ENCODE results near the gene GPRC6A.
A peak's percentile ranks its signal among the peaks of the same experiment; 100 is the strongest.
"Not testable (repeated sequence)": the region's sequence is repeated elsewhere in the genome, so short reads cannot be mapped to it uniquely, and the experiment has no call there.

Gene GPRC6A, protein sequence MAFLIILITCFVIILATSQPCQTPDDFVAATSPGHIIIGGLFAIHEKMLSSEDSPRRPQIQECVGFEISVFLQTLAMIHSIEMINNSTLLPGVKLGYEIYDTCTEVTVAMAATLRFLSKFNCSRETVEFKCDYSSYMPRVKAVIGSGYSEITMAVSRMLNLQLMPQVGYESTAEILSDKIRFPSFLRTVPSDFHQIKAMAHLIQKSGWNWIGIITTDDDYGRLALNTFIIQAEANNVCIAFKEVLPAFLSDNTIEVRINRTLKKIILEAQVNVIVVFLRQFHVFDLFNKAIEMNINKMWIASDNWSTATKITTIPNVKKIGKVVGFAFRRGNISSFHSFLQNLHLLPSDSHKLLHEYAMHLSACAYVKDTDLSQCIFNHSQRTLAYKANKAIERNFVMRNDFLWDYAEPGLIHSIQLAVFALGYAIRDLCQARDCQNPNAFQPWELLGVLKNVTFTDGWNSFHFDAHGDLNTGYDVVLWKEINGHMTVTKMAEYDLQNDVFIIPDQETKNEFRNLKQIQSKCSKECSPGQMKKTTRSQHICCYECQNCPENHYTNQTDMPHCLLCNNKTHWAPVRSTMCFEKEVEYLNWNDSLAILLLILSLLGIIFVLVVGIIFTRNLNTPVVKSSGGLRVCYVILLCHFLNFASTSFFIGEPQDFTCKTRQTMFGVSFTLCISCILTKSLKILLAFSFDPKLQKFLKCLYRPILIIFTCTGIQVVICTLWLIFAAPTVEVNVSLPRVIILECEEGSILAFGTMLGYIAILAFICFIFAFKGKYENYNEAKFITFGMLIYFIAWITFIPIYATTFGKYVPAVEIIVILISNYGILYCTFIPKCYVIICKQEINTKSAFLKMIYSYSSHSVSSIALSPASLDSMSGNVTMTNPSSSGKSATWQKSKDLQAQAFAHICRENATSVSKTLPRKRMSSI

DNA sequence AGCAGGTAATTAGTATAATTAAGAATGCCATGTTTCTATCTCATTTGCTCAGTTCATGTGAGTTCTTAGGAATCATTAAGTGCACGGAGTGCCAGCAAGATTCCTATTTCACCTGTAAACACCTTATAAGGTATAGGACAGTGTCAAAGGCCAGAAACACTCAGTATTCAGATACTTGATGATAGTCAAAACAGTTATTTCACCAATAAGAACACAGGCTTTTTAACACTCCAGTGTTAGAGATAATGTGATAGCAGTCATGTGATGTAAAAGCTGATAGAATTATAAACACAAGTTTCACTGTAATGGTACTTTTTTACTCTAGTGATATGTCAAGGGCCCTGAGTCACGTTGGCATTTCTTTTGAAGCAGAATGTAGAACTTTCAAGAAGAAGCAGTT is at the start of gene GPRC6A:
TSS of gene GPRC6A (minus strand) at position 101 of the 400 bp plus-strand sequence. CDS start at position 31, 70 bp downstream.
- no peak for DNase-seq (ENCODE audit: low spot score)

DNA sequence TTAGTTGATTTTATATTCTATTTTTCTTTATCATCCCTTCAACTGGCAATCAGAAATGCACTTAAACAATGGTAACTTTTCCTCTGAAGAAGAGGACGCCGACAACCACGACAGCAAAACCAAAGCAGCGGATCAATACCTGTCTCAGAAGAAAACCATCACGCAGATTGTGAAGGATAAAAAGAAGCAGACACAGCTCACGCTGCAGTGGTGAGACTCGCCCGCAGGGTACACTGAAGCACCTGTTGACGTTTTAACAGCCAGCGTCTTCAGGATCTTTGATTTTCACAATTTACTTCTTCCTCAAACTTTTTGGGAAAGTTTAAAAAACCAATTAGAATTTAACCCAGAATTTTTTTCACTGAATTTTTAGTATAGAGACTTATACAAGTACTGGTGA is 48.9 kb upstream of the GPRC6A start:
- DNase-seq (ENCODE audit: low spot score): no peak

DNA sequence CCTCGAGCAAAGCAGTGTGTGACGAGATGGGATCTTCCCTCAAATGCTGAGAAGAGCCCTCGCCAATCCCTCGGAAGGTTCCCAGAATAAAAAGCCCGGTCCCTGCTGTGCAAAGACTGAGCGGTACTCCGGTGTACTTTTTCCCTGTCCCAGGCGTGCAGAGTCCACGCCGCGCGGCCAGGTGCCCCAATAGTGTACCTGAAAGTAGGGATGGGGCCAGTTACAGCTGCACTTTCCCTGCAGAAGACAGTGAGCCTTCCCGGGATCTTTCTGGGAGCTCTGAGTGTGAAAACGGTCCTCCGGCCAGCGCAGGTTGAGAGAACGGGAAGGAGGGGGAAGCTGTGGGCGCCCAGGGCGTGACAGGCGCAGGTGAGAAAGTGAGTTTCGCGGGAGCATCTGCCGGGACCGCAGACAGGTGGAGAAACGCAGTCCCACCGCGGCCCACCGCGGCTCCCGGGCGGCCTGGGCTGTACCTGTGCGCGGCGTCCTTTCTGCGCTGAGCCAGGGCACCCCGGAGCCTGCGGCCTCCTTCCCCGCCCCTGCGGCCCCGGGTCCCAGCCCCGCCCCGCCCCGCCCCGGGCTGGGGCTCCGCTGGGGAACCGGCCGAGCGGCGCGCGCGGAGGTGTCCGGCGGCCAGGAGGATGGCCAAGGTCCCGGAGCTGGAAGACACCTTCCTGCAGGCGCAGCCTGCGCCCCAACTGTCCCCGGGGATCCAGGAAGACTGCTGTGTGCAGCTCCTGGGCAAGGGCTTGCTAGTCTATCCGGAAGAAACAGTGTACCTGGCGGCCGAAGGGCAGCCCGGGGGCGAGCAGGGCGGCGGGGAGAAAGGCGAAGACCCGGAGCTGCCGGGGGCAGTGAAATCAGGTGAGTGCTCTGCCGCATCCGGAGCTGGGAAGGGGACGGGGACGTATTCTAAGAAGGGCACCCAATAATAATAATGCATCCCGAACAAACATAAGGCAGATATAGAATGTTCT is 48.0 kb upstream of the GPRC6A start, which contains the start of gene RFX6:
TSS of gene RFX6 (plus strand) at position 608 of the 977 bp plus-strand sequence. CDS start at position 642, 34 bp downstream.
- DNase-seq (ENCODE audit: low spot score): no peak

DNA sequence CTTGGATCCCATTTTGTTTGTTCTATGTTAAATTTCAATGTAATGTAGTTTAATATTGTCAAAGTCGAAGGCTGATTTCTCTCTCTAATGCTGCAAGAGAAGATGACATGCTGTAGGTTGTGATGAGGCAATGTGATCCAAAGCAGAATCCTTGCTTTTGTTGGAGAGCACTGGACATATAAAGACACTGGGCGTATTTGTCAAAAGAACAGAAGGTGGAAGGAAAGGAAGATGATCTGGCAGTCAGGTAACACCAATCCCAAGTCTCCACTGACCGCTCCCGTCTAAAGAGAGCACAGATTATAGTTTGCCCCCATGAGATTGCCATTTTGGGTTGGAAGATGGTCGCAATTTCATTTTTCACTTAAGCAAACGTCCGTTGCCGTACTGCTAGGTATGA is 47.2 kb upstream of the GPRC6A start:
- DNase-seq (ENCODE audit: low spot score): no peak

DNA sequence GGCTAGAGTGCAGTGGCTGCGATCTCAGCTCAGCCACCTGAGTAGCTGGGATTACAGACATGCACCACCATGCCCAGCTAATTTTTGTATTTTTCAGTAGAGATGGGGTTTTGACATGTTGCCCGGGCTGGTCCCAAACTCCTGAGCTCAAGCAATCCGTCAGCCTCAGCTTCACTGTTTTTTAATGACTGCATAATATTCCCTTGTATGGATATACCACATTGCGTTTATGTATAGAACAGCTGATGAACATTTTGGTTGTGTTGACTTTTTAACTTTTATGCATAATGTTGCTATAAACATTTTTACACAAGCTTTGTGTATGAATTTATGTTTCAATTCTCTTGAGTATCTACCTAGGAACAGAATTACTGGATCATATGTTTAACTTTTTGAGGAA is 43.9 kb upstream of the GPRC6A start:
- DNase-seq (ENCODE audit: low spot score): no peak

DNA sequence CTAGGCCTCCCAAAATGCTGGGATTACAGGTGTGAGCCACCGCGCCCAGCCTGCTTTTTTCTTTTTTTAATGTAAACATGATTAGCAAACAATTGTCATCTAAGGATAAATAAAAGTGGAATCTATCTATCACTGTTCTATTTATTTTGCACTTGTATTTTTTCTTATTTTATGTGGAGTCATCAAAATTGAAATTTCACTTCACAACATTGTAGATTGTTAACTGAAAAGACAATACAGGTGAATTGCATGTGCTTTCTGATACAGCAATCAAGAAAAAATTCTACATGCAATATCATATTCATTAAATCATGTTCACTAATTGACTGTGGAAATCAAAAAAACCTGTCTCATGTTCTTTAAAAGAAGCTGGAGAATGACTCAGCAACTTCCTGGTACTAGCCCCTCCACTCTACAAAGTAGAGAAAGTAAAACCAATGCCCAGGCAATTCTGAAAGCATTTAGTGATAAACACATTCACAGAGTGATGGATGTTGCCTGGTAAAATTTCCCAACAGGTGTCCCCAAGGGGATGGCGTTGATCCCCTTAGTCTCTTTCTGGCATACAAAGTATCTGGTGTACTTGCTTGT is 37.5 kb upstream of the GPRC6A start:
- DNase-seq (ENCODE audit: low spot score): no peak

DNA sequence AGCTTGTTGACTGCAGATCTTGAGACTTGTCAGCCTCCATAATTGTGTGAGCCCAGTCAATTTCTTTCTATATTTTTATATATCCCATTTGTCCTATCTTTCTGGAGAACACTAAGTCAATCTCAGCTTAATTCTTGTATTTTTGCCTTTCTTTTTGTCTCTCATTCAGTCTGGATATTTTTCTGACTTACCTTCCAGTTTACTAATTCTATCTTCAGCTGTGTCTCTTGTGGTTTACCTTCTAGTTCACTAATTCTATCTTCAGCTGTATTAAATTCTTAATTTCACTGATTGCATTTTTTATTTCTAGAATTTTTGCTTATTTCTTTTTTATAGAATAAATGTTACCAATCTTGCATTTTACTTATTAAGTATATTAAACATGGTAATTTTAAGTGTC is 30.4 kb upstream of the GPRC6A start:
- no peak for DNase-seq (ENCODE audit: low spot score)

DNA sequence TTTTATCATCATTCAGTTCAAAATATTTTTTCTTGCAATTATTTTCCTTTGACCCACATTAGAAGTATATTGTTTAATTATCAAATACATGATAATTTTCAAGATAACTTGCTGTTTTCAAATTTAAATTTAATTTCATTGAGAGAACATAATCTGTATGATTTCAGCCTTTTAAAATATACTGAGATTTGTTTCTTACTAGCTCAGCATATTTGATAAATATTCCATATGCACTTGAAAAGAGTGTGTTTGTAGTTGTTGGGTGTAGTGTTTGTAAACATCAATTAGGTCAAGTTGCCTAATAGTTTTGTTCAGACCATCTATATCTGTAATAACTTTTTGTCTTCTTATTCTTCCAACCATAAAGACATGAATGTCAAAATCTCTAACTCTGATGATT is 29.2 kb upstream of the GPRC6A start:
- no peak for DNase-seq (ENCODE audit: low spot score)

DNA sequence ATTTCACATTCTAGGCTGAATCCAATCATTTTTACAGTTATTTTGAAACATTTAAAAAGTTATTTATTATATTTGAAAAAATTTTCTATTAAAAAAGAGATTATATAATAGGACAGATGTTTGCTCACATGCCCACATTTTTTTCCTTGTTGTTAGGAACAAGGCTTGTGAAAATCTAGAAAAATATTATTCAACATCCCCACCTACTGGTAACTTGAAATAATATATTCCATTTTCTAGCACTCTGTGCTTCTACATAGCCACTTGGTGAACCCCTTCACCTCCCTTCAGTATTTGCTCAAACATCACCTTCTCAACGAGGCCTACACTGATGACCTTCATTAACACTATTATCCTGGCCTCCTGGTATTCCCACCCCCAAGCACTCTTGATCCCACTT is 18.3 kb upstream of the GPRC6A start:
- peak; percentile 5 for DNase-seq (ENCODE audit: low spot score)

DNA sequence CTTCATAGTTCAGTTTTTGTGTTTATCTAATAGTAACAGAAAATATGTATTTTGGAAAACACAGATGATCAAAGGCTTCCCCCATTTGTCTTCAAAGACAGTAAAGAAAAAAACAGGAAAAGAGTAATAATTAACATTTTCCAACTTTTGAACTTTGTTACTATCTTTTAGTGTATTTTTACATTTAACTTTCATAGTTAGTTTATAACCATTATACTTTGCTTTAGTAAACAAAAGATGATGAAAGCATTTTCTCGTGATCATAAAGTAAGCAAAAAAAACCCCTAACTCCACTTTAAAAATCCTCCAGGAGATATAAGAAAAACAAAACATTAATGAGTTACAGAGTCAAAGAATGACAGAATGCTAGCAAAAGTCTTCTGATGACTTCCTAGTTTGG is 13.6 kb upstream of the GPRC6A start:
- no peak for DNase-seq (ENCODE audit: low spot score)

DNA sequence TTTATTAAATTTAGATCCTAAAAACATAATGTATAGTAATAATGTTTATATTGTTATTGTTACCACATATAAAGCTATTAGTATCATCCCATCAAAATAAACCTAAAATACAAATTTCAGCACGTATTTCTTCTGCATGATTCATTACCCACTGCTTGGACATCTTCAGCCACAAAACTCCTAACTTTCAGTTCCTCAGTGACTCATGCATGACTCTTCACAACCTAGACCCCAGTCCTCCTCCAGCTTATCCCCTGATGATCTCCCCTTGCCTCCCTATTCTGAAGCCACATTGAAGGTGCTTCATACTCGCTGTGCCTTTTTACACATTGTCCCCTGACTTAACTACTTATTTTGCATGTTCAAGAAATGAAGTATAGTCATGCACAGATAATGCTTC is 11.2 kb upstream of the GPRC6A start:
- no peak for DNase-seq (ENCODE audit: low spot score)

DNA sequence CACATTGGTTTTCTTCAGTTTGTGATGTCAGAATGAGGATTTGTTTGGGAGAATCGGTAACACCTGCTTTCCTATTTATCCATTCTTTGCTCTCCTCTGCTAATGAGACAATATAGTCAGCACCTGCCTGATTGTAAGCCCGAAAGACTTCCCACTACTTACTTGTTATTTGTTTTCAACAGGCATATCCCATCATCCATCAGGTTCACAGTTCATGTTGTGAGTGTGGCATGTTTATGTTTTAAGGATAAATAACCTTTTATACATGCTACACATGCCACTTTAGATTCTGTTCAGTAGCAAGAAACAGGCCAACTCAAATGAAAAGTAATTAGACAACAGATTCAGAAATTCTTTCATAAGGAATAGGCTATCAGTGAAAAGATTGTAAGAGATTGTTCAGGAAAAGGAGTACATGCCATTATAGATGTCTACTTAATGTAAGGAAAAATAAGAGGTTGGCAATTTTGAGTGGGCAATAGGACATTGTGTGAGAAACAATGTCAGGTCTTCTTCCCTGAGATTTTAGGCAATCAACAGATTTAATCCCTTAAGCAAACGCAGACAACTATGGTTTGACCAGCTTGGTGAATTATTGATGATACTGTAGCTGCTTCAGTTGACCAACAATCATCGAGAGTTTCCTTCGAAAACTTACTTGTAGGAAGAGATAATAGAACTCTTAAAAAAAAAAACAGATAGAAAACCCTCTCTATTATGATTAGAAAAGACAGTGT is 7.9 kb upstream of the GPRC6A start:
- no peak for DNase-seq (ENCODE audit: low spot score)

DNA sequence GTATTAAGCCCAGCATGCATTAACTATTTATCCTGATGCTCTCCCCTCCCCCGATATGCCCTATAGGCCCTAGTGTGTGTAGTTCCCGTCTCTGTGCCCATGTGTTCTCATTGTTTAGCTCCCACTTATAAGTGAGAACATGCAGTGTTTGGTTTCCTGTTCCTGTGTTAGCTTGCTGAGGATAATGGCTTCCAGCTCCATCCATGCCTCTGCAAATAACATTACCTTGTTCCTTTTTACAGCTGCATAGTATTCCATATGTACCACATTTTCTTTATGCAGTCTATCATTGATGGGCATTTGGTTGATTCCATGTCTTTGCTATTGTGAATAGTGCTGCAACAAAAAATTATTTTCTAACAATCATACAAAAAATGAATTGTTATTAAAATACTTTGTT is 5.6 kb upstream of the GPRC6A start:
- not testable (repeated sequence) for DNase-seq (ENCODE audit: low spot score)

DNA sequence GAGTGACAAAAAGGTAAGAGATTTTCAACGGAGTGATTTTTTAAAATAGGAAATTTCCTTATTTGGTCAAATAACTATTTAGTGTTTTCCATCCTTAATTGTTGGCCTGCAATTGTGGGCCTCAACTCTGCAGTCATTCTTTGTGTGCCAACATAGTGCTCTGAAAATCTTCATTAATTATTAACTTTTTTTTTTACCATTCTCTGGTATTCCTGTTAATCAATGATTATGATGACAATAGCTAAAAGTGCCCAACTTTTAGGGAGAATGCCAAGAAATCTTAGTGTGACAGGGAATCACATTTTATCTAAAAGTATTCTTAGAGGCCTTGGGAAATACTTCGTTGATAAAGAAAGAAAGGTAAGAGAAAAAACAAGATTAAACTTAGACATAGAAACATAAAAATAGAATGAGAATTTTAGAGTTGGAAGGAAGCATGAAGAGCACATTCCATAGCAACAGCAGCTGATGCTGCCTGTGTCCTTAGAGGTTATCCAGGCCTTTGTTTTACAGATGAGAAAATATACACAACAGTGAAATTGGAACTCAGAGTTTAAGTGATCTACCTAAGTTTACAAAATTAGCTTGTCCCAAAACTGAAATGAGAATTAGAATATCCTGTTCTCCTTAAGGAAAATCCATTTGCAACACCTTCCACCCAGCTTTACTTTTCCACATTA is 1.2 kb downstream of the GPRC6A start:
- no peak for DNase-seq (ENCODE audit: low spot score)

DNA sequence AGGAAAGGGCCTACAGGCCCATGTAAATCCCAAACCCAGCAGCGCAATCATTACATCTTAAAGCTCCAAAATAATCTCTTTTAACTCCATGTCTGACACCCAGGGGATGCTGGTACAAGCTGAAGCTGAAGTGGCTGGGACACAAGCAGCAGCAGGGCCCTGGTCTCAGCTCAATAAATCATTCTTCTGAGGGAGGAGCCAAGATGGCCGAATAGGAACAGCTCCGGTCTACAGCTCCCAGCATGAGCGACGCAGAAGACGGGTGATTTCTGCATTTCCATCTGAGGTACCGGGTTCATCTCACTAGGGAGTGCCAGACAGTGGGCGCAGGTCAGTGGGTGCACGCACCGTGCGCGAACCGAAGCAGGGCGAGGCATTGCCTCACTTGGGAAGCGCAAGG is 12.5 kb downstream of the GPRC6A start:
- not testable (repeated sequence) for DNase-seq (ENCODE audit: low spot score)

DNA sequence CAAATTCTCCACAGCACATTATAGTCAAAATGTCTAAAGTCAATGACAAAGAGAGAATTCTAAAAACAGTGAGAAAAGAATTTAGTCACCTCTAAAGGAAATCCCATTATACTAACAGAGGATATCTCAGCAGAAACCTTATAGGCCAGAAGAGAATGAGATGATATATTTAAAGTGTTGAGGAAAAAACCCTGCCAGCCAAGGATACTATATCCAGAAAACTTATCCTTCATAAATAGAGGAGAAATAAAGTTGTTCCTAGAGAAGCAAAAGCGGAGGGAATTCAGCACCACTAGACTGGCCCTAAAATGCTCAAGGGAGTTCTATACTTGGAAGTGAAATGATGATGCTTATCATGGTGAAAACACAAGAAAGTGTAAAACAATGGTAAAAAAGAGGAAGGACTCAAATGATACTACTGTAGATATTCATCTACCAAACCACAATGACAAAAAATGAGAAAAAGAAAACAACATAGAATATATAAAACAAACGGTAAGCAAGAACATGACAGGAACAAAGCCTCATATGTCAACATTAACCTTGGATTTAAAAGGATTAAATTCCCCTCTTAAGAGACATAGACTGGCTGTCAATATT is 16.7 kb downstream of the GPRC6A start:
- DNase-seq (ENCODE audit: low spot score): no peak

DNA sequence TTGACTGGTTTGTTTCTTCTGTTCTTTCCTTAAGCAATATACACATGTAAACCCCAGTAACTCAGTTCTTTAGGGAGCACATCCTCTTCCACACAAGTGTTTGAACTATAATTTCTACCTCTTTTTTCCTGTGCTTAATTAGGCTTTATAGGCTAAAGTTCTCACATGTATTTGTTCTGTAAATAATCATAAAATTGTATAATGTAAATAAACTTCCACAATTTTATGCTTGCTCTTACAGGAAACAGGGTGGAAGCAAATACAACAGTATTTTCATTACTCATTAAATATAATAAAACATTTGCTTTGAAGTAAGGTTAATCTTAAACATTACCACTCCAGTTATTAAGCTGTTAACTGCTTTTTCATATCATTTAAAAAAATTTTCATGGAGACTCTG is 26.9 kb downstream of the GPRC6A start:
- DNase-seq (ENCODE audit: low spot score): no peak

DNA sequence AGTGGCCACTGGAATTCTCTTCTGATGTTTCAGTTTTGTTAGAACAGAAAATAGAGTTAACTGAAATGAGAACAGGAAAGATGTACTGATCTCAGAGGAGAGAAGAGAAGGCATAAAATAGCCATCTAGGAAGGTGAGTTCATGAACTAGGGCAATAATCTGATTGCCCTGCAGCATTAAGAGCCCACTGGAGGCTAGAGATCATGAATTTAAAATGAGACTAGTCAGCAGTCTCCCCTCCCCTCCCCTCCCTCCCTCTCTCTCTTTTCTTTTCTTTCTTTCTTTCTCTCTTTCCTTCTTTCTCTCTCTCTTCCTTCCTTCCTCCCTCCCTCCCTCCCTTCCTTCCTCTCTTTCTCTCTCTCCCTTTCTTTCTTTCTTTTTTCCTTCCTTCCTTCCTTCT is 28.9 kb downstream of the GPRC6A start:
- DNase-seq (ENCODE audit: low spot score): no peak

DNA sequence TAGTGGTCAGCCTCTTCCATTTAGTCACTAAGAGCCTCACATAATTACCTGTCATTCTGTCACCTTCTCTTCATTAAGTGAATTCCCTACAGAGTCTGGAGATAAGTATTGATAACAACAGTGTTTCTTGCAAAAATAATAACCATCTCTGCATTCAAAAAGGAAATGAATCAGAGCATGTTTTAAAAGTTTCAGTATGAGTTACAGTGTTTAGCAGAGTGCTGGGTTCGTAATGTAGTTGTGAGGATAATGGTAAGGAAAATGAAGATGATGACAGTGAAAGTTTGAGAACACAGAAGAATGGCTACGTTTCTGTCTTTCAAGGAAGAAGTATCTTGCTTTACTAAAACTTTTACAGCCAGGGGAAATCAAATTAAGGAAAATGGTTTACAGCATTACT is 31.3 kb downstream of the GPRC6A start:
- DNase-seq (ENCODE audit: low spot score): no peak

DNA sequence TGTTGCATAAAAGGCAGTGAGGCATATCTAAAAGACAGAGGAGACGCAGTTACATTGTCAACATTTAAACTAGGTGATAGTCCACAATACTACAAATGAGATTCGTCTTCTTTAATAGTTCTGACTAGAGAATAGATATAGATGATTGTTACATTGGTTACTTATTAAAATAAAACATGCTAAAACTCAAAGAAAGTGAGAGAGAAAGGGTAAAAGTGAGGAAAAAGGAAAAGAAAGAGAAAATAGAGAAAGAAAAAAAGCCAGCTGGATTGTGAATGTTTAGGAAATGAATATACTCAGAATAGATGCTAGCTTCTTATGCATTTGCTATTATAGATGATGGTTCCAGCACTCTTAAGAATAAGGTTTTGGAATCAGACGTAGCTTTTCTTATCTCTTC is 35.7 kb downstream of the GPRC6A start:
- no peak for DNase-seq (ENCODE audit: low spot score)
